GM19025 (cell line): ENCODE results near the gene LRCH1.
A peak's percentile ranks its signal among the peaks of the same experiment; 100 is the strongest.
"Not testable (repeated sequence)": the region's sequence is repeated elsewhere in the genome, so short reads cannot be mapped to it uniquely, and the experiment has no call there.

Experiments
- ATAC-seq: cut with Tn5 transposase; IDR thresholded peaks from one replicate; pipeline ENCODE4 v1.9.1; 2021; ENCODE audit warnings: mild to moderate bottlenecking, low read depth, moderate library complexity; ENCODE audit not compliant: unreplicated experiment

The LRCH1 gene

DNA sequence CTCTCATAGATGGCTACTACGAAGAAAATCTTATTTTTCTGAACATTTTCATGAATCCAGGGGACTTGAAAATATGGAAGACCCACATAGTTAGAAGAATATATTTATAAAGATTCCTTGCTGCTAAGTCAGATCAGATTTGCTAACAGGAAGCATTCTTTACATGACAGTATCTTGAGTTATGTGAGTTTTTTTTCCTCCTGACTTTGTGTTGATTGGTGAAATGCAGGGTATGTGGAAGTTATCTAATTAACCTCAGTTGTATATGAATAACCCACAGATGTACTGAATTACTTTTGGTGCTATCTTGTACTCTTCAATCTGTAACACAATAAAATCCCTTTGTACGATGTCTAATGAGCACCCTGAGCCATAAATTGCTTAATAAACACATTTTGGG lies 190.2 kb downstream of the LRCH1 start:
- ATAC-seq, result no peak

DNA sequence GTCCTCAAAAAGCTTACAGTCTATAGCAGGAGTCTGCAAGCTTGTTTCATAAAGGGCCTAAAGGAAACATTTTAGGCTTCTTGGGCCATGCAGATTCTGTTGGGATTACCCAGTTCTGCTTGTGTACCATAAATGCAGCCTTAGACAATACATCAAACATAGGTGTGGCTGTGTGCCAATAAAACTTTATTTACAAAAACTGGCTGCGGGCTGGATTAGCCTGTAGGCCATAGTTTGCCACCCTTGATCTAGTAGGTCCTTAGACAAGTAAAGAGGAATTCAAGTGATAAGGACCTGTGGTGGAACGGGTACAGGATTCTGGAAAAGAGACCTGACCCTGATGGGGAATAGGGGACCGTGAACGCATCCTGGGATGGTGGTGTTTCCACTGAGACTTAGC lies 192.1 kb downstream of the LRCH1 start:
- ATAC-seq, result no peak

GRCh38 chr13:46745706-46746105 lies 192.7 kb downstream of the LRCH1 start:
- no peak for ATAC-seq

GRCh38 chr13:46747031-46747820 lies 194.3 kb downstream of the LRCH1 start:
- no peak for ATAC-seq

- no peak for ATAC-seq
These were observed 195.3 kb downstream of the LRCH1 start for GRCh38 chr13:46748300-46748699.

- no peak for ATAC-seq
These were observed 197.0 kb downstream of the LRCH1 start for GRCh38 chr13:46749951-46750350.

GRCh38 chr13:46751811-46752635 lies 199.1 kb downstream of the LRCH1 start:
- ATAC-seq, result peak; percentile 80

- ATAC-seq, result no peak
These were observed 200.2 kb downstream of the LRCH1 start for GRCh38 chr13:46753137-46753536.

DNA sequence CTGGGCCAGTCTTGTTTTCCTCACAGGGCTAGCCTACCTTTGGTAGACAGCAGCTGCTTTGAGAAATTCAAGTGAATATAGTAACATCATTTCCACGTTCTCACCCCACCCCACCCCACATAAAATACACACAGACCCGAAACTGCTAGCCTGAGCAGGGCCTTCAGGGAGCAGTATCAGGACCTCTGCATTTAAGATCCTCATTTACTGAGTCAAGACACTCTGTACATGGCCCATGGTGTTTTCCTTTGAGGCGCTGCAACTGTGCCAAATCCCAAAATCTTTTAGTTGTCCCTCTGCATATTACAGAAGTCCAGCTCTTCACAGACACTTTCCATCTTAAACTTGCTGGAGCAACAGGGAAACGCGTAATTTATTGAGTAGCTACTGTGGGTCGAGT lies 200.9 kb downstream of the LRCH1 start:
- ATAC-seq, result no peak

- no peak for ATAC-seq
These were observed 201.8 kb downstream of the LRCH1 start for GRCh38 chr13:46754812-46755211.

GRCh38 chr13:46755508-46755907 lies 202.5 kb downstream of the LRCH1 start:
- not testable (repeated sequence) for ATAC-seq

DNA sequence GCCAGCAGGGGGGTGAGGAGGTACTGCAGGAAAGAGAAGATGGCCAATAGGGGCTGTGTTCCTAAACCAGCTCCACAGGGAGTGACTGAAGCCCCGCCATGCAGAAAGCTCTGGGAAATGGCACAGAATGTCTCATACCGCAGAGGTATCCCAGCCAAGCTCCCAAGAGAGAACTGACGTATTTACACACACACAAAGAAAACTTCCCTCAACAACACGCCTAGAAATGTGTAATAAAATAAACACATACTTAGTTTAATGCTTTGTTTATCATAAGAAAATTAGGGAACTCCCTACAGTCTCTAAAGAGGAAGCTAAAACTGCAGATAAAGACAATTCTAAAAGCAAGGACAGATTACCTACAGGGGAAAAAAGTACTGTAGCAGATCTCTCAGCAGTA lies 204.0 kb downstream of the LRCH1 start:
- ATAC-seq, result no peak

GRCh38 chr13:46757640-46758039 lies 204.7 kb downstream of the LRCH1 start:
- no peak for ATAC-seq

GRCh38 chr13:46759846-46760245 lies 206.9 kb downstream of the LRCH1 start:
- ATAC-seq, result no peak

GRCh38 chr13:46761174-46761573 lies 208.2 kb downstream of the LRCH1 start:
- no peak for ATAC-seq

- no peak for ATAC-seq
These were observed 208.9 kb downstream of the LRCH1 start for GRCh38 chr13:46761866-46762265.

DNA sequence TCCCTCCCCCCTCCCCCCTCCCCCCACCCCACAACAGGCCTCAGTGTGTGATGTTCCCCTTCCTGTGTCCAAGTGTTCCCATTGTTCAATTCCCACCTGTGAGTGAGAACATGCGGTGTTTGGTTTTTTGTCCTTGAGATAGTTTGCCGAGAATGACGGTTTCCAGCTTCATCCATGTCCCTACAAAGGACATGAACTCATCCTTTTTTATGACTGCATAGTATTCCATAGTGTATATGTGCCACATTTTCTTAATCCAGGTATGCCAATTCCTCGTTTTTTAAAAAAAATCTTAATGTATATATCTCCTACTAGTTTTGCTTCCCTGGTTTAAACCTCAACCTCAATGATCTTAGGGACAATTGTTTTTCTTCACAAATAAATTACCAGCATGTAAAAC lies 217.0 kb downstream of the LRCH1 start:
- ATAC-seq, result not testable (repeated sequence)

- ATAC-seq, result no peak
These were observed 218.7 kb downstream of the LRCH1 start for GRCh38 chr13:46771693-46772092.

DNA sequence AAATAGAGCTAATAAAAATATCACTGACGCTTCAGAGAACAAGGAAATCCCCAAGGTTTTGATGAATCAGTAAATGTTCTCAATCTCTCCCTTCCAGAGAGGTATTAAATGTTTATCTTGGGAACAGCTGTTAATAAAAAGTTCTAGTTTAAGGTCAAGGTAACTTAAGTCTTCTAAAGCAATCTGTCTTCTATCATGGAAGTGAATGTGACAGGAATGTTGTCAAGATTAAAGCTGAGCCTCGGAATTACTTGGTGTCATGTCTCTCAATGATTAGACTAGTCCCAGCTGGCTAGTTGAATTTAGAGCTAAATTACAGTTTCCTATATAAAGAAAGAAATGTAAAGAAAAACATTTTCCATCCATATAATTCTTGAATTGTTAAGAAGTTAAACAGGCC lies 220.6 kb downstream of the LRCH1 start:
- ATAC-seq, result no peak

GRCh38 chr13:46775385-46776107 lies 222.6 kb downstream of the LRCH1 start:
- no peak for ATAC-seq

GRCh38 chr13:46778095-46778494 lies 225.1 kb downstream of the LRCH1 start:
- ATAC-seq, result no peak
